Tibial nerve (tissue), 4 donors: Measurements from ENCODE around the gene AGAP5. TPM values are rescaled to one million over a fixed set of nuclear protein-coding genes. Genes with fewer than 3 reads are reported as not detected.

Experiments used
- DNase-seq, 2 donors: peaks; one replicate each; pipeline ENCODE4 v3.0.0-alpha.2; 2019; ENCODE audit warnings: low spot score in 2 of 2
- H3K27ac ChIP-seq, 4 donors: fragments of 200-600 bp; sonication (generic) in 3 of 4; one replicate each; pipeline ENCODE4 v1.5.1; 2017 to 2019; ENCODE audit warnings: mild to moderate bottlenecking in 1 of 4
- H3K27me3 ChIP-seq, 2 donors: fragments of 200-600 bp; sonication (generic) in 1 of 2; one replicate each; pipeline versions ENCODE4 v1.5.1 to v1.6.0; 2017 to 2019
- H3K36me3 ChIP-seq, 3 donors: fragments of 200-600 bp; sonication (generic); one replicate each; pipeline ENCODE4 v1.5.1; 2018 to 2019
- H3K4me1 ChIP-seq, 4 donors: fragments of 200-600 bp; sonication (generic) in 3 of 4; one replicate each; pipeline ENCODE4 v1.5.1; 2017 to 2019
- H3K4me3 ChIP-seq, 4 donors: fragments of 200-600 bp; sonication (generic) in 3 of 4; one replicate each; pipeline ENCODE4 v1.5.1; 2017 to 2019; ENCODE audit warnings: mild to moderate bottlenecking in 1 of 4, moderate library complexity in 1 of 4
- H3K9me3 ChIP-seq, 4 donors: fragments of 200-600 bp; sonication (generic) in 3 of 4; one replicate each; pipeline ENCODE4 v1.5.1; 2017 to 2019
- CTCF ChIP-seq, 5 experiments: fragments of 200-600 bp in 3 of 5; fragments of 450-650 bp in 2 of 5; sonication (generic) in 3 of 5; IDR thresholded peaks; one replicate each; pipeline ENCODE4 v1.5.1; 2016 to 2019; ENCODE audit warnings: antibody characterized with exemption in 5 of 5, mild to moderate bottlenecking in 3 of 5, moderate library complexity in 2 of 5
- EP300 ChIP-seq, 2 donors: sonication (generic); formaldehyde crosslinking; IDR thresholded peaks; one replicate each; pipeline ENCODE4 v1.6.1; 2017; ENCODE audit warnings: antibody characterized with exemption in 2 of 2, mild to moderate bottlenecking in 1 of 2
- POLR2A ChIP-seq, 2 donors: fragments of 450-650 bp; IDR thresholded peaks; one replicate each; pipeline ENCODE4 v1.6.1; 2017; ENCODE audit warnings: antibody characterized with exemption in 2 of 2, mild to moderate bottlenecking in 2 of 2, moderate library complexity in 2 of 2
- WGBS, 2 donors: methylation state at CpG; one replicate each; pipeline ENCODE4 v1.1.5; 2018; 5-methylcytosine and 5-hydroxymethylcytosine counted together
- total RNA-seq, 4 donors: library from RNA; depleted of rRNA; stranded (reverse); fragments of >200 nt; gene quantifications; one replicate each; pipeline ENCODE4 v1.1.0, GENCODE V29; 2016

AGAP5 gene
- total RNA-seq, 4 donors from 2014 or later, result 7.8 to 13.8 (median 8.8) TPM

- no peak for DNase-seq
- Histone ChIP-seq H3K27ac (no peak overlapping the region), H3K9me3 (no peaks in the 10 kb centered on the region), H3K36me3 (no peaks in the 10 kb centered on the region), H3K4me3 (no peak overlapping the region), H3K4me1 (peaks cover 0 to 23% (median 11%) of the 10 kb centered on the region in 4 donors), H3K27me3 (no peaks in the 10 kb centered on the region)
- TF ChIP-seq POLR2A (IDR thresholded peaks at IDR 0.05) (no peak), CTCF (IDR thresholded peaks at IDR 0.05) (no peak), EP300 (IDR thresholded peaks at IDR 0.05) (no peak)
- 88 to 94% methylated on average over 6 of the region's 6 CpGs for WGBS, 2 donors
Observed at GRCh38 chr10:73649876-73650536, 47.9 kb downstream of the AGAP5 start.

- Histone ChIP-seq H3K9me3 (no peaks in the 10 kb centered on the region), H3K27ac (no peak overlapping the region), H3K4me1 (peaks cover 0 to 26% (median 11%) of the 10 kb centered on the region in 4 donors), H3K27me3 (no peaks in the 10 kb centered on the region), H3K4me3 (no peak overlapping the region), H3K36me3 (no peaks in the 10 kb centered on the region)
- DNase-seq, result no peak
- no peak for TF ChIP-seq CTCF (IDR thresholded peaks at IDR 0.05)
- TF ChIP-seq EP300 (IDR thresholded peaks at IDR 0.05), result no peak
- TF ChIP-seq POLR2A (IDR thresholded peaks at IDR 0.05), result no peak
- 72 to 79% methylated on average over 4 of the region's 4 CpGs for WGBS, 2 donors
Observed at GRCh38 chr10:73648975-73649829, 48.7 kb downstream of the AGAP5 start.

- Histone ChIP-seq H3K4me3 (peak overlapping the region; percentile 65 to 73 (median 70)), H3K4me1 (peaks cover 0 to 34% (median 11%) of the 10 kb centered on the region in 4 donors), H3K27ac (peak overlapping the region in 3 of 4 donors; percentile 30 to 66 (median 66)), H3K36me3 (no peaks in the 10 kb centered on the region), H3K9me3 (no peaks in the 10 kb centered on the region), H3K27me3 (no peaks in the 10 kb centered on the region)
- TF ChIP-seq CTCF (IDR thresholded peaks at IDR 0.05) (no peak), EP300 (IDR thresholded peaks at IDR 0.05) (no peak), POLR2A (IDR thresholded peaks at IDR 0.05) (no peak)
- no peak for DNase-seq
- 26 to 29% methylated on average over 26 to 32 of the region's 35 CpGs for WGBS, 2 donors
Observed at GRCh38 chr10:73647875-73648651, 49.8 kb downstream of the AGAP5 start.

- TF ChIP-seq POLR2A (IDR thresholded peaks at IDR 0.05), result no peak
- no peak for TF ChIP-seq CTCF (IDR thresholded peaks at IDR 0.05)
- no peak for TF ChIP-seq EP300 (IDR thresholded peaks at IDR 0.05)
- Histone ChIP-seq H3K4me3 (peak overlapping the region; percentile 65 to 73 (median 70)), H3K9me3 (no peaks in the 10 kb centered on the region), H3K27ac (peak overlapping the region in 3 of 4 donors; percentile 30 to 66 (median 66)), H3K27me3 (no peaks in the 10 kb centered on the region), H3K4me1 (peaks cover 0 to 34% (median 11%) of the 10 kb centered on the region in 4 donors), H3K36me3 (no peaks in the 10 kb centered on the region)
- peak; percentile 36 to 38 for DNase-seq
- 9 to 13% methylated on average over 22 to 31 of the region's 32 CpGs for WGBS, 2 donors
Observed at GRCh38 chr10:73647211-73647874, 50.6 kb downstream of the AGAP5 start.
